VCaP (cell line): ENCODE measurements around the gene FANCI.

Experiments used
- H3K27ac ChIP-seq: fragments of 450-650 bp; 2 replicates; pipeline ENCODE4 v1.5.1; 2017
- CTCF ChIP-seq: fragments of 450-650 bp; conservative IDR thresholded peaks from 2 replicates; pipeline ENCODE4 v1.5.1; 2017; ENCODE audit warnings: mild to moderate bottlenecking, moderate library complexity

Gene FANCI

GRCh38 chr15:89291934-89292438 lies 48.2 kb downstream of the FANCI start:
- H3K27ac ChIP-seq, result no peak overlapping the region

GRCh38 chr15:89293012-89293411 lies 49.2 kb downstream of the FANCI start:
- H3K27ac ChIP-seq, result no peak overlapping the region
- TF ChIP-seq CTCF, result no peak

More at GRCh38 chr15:89291934-89292438, 48.2 kb downstream of the FANCI start:
- TF ChIP-seq CTCF, result no peak

- peak; percentile 79 for TF ChIP-seq CTCF
- no peak overlapping the region for H3K27ac ChIP-seq
Measured at GRCh38 chr15:89299896-89300295, 56.1 kb downstream of the FANCI start.

GRCh38 chr15:89301304-89302089 lies 57.7 kb downstream of the FANCI start:
- no peak for TF ChIP-seq CTCF
- H3K27ac ChIP-seq, result no peak overlapping the region

- TF ChIP-seq CTCF, result no peak
- H3K27ac ChIP-seq, result no peak overlapping the region
Measured at GRCh38 chr15:89303986-89304385, 60.2 kb downstream of the FANCI start.

- TF ChIP-seq CTCF, result no peak
- no peak overlapping the region for H3K27ac ChIP-seq
Measured at GRCh38 chr15:89305395-89305794, 61.6 kb downstream of the FANCI start.

GRCh38 chr15:89307046-89307587 lies 63.3 kb downstream of the FANCI start:
- no peak overlapping the region for H3K27ac ChIP-seq

More at GRCh38 chr15:89307046-89307587, 63.3 kb downstream of the FANCI start:
- no peak for TF ChIP-seq CTCF
